Measurements from ENCODE around the gene GCNT4.

GRCh38 chr5:75021219-75021618 is 31.1 kb downstream of the GCNT4 start:
- TF ChIP-seq CTCF (IDR thresholded peaks at IDR 0.05 in 8 of 11, conservative IDR thresholded peaks at IDR 0.05 in 3 of 11) = no peak
- no peak for TF ChIP-seq POLR2A (IDR thresholded peaks at IDR 0.05)
- TF ChIP-seq POLR2AphosphoS5 (IDR thresholded peaks at IDR 0.05) = no peak

All from spleen (tissue), 7 donors.